GM19372 (cell line): ENCODE data around the gene EZR.

ENCODE experiments used
- ATAC-seq: cut with Tn5 transposase; IDR thresholded peaks from one replicate; pipeline ENCODE4 v1.9.1; 2021; ENCODE audit warnings: mild to moderate bottlenecking, low read depth, moderate library complexity; ENCODE audit not compliant: unreplicated experiment

EZR gene

DNA sequence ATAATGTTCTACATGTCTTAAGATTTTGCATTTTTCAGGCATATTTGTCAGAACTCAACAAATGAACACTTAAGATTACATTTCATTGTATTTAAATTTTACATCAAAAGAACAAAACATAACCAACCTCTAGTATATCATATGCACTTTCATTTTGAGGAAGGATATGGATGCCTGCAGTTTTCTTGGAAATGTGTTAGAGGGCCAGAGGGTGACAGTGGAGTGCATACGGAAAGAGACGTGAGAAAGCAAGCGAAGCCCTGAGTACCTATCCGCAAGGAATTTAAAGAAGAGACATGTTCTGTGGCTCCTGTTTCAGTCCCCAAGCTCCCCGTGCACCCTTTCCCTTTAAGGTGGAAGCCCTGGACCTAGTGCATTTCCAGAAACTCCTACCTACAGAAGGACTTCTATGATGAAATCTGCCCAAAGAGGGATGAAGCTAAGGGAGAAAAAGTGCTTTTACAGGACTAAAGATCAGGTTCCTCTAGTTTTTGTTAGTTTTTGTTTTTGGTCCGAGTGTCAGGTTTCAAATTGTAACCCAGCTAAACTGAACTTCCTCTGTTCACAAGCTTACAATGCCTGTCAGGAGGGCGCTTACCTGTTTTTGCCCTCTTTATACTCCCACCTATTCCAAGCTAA lies 38.8 kb downstream of the EZR start:
- no peak for ATAC-seq

DNA sequence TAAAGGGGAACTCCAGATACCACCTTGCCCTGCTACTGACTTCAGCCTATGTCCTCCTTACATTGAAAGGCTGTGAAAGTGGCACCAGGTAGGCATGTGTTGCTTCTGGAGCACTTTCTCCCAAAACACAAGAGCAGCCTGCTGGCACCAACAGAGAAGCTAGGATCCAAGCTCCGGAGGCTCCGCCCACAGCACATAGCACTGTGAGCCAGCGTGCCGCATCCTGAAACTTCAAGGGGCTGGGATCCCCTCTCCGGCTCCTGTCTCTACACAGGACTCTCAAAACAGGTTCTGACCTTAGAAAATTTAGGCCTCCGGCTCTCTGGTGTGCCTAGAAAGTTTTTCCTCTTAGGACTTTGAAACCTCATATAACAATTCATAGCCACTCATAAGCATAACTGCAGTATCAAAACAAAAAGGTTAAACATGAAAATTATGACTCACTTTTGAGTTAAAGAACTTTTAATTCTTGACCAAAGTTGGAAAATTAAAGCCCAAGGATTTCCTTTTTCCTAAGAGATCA lies 41.1 kb downstream of the EZR start:
- ATAC-seq, result no peak

DNA sequence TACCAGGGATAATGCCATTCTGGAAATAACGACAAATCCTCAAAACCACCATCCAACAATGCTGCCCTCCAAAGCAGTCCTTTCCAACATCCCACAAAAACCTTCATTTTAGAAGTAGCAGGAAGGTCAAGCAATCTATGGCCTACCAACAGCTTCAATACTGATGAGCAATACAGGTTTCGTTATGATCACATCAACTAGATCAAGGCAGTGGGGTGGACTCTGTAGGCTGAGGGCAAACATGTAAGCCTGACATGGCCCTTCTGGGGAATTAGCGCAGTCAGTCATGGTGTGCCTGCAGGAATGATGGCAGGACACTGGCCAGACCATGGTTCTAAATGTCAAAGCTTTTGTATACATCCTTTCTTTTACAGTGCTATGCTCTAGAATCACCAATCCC lies 41.7 kb downstream of the EZR start:
- no peak for ATAC-seq

DNA sequence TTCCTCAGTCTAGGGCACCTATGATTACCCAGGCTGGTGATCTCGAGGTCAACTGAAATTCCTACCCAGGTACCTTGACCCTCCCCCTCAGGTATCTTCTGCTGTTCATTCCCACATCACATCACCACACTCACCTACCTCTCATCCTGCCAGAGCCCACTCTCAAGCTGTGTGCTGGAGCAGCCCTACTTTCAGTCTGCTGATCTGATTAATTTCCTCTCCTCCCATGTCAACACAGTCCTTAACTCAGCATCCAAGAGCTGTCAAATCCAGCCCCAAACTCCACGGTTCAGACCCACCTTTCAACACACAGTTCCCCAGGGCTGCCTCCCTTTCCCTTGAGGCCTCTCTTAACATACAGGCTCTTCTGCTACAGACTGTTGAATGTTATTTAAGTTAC lies 42.4 kb downstream of the EZR start:
- ATAC-seq, result no peak

DNA sequence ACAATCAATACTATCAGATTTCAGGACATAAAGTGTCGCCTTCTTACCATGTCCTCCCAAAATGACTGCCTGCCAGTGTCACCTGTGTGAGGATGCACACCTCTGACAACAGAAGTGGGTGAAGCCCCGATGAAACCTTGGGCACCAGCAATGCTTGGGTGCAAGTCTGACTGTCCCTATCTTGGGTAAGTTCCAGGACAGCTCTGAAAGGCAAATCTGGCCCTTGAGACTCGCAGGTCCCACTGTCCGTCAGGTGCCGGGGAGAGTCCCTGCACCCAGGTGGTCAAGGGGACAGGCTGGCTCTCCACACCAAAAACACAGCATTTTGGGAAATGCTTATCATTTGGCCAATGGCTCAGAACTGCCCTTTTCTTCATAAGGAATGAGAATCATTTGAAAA lies 43.3 kb downstream of the EZR start:
- ATAC-seq, result no peak

DNA sequence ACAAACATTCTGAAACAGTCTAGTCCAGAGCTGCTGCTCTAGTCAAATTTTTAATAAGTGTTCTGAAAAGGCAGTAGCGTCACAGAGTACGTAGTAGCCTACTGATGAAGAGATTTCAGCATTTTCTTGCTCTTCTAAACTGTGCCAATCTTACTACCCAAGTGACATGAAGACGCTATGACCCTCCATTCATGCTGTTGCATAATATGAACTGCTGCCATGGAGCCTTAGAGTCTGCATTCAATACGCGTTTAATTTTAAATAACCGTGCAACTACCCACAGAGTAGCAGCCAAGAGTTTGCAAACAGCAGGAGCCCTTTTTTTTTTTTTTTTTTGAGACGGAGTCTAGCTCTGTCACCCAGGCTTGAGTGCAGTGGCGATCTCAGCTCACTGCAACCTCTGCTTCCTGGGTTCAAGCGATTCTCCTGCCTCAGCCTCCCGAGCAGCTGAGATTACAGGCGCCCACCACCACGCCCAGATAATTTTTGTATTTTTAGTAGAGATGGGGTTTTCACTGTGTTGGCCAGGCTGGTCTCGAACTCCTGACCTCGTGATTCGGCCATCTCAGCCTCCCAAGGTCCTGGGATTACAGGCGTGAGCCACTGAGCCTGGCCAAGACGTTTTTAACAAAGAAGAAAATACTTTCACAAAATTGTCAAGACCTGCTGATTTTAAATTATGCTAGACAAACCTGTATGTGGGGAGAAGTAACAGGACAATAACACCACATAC lies 44.3 kb downstream of the EZR start:
- no peak for ATAC-seq

DNA sequence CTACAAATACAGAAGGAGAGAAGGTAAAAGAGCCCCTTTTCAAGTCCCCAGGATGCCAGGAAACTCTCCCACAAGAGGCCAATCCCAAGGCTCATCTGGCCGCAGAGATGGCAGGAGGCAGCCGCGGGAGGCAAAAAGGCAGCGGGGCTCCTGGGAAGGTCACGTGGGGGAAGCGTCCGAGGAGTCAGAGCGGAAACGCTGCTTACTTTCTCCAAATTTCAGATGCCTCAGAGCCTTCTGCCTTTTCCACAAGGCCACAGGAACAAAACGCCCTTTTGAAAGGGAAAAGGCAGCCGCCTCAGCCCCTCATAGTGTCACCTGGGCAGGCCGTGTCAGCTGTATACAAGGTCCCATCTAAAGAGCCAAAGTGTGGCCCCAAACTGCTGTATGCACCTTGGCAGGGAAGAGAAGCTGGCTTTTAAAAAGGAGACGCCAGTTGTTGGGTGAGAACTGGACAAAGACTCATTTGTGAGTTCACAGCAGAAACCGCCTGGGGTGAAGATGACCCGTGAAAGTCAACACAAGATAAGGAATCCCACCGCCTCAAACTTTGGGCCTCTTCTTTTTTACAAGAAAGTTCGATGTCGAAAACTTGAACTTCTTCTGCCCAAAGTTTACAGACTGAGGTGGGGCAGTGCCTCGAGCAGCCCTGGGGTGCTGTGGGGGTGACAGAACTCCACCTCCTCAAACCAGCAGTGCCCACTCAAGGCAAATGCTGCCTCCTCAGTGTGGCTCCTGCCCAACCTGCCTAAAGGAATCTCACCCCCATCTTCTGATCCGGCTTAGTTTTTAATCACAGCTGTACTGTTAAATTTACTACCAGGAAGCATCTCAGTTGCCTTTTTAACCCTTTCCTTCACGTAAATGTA lies 45.4 kb downstream of the EZR start:
- no peak for ATAC-seq

DNA sequence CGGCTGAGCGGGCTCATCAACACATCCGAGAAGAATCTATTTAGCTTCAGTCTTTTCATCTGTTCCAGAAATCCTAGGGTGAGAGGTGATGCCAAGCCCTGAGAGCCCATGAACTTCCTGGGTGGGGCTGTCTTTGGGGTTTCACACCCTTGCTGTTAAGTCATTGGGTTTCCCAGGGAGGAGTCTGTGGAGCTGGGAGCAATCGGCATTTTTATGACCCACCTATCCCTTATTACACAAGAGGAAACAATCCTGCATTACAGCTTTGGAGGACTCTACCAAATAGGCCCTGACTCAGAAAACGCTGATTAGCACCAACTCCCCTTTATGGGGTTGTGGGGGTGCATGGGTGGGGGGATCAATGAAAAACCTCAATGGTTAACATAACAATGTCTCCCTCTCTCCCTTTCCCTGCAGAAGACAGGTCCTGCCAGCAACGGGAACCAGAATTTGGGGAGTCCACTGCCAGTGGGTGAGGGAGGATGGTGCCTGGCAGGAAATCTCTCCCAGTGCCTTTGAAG lies 46.3 kb downstream of the EZR start:
- no peak for ATAC-seq

DNA sequence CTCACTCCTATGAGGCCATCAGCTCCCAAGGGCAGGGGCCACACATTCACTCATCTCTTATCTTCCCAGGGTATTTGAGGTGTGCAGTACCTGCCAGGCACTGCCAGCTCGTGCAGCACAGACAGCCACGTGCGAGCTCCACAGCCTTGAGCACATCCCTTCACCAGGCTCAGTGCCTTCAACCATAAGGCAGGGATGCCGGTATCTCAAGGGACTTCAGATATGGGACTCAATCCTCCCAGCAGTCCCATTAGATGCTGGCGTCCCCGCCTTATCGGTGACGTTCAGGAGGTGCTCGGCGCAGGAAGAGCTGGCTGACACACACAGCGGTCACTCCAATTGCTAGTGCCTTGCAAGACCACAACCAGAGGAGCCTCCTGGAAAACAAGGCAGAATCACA lies 47.0 kb downstream of the EZR start:
- no peak for ATAC-seq

DNA sequence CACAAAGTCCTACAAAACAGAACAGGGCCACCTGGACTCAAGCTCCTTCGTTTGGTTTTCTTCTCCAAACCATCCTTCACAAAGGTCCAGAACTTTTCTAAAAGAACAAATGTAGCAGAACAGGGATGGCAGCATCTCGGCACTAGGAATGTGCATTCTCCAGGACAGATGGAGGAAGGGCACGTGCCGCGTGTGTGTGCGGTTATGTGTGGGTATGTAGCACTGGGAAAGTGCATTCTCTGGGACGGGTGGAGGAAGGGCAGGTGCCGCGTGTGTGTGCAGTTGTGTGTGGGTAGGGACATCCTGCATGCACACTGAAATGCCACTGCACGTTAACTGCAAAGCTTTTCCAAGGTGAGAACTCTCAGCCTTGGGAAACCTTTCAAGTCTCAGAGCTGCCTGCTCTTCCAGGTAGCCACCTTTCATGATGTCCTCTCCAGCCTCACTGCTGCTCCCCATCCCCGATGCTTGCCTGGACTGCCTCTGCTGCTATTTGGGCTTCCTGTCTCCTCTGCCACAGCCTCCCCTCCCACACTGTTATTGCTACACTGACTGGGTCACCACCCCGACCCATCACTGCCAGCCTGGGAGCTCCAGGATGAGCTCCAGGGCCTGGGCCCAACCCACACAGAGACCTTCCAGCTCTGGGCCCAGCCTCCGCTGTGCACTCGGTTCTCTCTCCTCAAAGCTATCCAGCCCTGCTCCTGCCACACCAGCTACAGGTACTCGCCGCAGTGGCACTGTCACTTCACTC lies 47.6 kb downstream of the EZR start:
- no peak for ATAC-seq

DNA sequence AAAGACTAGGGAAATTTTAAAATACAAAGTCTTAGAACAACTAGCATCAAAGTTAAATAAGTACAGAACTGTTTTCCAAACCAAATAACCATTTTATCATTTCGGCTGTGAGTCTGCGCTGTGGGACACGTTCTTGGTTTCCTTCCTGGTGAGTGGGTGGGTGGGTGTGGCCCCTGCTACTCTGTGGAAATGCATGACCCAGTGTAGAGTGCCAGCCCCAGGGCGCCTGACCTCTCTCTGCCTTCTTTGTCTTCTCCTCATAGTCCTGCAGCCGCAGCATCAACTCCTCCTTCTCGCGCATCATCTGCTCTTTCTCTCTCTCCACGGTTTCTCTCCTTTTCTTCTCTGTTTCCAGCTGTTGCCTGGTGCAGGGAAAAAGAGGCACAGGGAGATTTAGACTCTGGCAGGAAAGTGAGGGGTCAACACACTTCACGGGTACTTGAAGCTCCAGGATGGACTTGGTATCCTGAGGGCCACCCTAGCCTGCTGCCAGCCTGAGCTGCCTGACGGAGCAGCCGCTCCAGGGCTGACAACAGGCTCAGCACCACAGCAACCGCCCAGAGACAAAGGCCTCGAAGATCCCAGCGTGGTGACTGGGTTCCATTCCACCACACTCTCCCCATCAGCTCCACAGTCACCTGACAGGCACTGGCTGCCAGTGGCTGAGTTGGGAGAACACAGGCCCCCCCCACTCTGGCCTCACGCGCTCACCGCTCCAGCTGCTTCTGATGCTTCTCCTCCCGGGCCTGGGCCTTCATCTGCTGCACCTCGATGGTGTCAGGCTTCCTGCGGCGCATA lies 48.4 kb downstream of the EZR start:
- ATAC-seq, result no peak

DNA sequence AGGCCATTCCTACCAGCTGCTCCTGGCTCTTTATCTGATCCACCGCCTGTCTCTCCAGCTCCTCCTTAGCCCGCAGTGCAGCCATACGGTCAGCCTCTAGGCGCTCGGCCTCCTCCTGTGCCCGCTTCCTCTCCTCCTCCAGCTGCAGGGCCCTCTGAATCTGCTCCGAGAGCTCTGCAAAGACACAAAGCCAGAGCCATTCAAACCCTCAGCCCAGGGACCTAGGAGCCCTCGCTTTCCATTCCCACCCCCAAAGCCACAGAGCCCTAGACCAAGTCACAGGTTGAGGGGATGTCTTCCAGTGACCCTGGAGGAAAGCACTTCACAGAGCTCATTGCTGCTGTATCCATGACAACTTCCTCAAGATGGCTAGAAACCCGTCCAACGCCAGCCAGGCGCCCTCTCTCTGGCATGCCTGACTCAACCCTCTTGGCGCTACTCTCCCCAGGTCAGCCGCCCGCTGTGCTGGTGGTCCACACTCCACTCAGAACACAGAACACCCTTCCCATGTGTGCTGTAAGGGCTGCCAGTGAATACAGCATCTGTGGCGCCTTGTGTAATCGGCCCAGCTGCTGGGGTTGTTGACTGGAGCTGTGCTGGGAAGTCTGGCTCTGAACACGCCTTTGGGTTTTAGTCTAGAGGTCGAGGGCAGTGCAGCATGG lies 49.3 kb downstream of the EZR start:
- no peak for ATAC-seq

DNA sequence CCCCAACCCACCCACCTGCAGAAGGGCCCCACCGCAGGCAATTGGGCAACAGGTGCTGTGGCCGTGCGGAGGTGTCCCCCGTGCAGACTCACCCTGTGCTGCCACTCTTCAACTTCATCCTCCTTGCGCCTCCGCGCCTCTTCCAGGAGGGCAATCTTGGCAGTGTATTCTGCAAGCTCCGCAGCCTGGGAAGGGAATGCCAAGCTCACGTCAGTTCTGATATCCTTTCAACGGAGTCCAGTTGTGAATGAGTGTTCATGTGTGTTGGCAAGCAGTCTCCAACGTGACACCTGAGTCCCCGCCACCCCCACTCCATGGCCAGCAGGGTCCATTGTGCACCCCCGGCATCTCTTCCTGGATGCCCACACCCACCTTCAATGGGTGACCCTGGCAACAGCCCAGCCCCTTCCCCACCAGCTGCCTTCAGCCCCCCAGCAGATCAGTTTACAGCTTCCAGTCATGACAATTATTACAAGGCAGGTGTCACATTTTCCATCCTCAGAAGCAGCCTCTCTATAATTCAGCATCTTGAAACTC lies 49.9 kb downstream of the EZR start:
- ATAC-seq, result no peak

DNA sequence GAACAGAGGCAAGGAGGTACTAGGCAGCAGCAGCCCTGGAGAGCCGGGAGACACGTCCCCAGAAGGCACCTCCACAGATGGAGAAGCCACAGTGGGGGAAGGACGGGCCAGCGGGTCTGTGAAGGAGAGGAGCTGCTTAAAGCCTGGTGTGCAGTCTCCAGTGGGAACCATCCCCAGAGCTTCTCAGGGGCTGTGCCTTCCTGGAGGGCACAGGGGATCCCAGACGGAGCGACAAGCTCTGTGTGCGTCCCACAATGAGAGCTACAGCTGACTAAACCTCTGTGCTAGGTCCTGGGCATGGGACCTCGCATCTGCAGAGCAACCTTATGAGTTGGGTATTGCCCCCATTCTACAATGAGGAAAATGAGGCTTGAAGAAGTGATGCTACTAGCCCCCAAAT lies 50.7 kb downstream of the EZR start:
- ATAC-seq, result no peak

DNA sequence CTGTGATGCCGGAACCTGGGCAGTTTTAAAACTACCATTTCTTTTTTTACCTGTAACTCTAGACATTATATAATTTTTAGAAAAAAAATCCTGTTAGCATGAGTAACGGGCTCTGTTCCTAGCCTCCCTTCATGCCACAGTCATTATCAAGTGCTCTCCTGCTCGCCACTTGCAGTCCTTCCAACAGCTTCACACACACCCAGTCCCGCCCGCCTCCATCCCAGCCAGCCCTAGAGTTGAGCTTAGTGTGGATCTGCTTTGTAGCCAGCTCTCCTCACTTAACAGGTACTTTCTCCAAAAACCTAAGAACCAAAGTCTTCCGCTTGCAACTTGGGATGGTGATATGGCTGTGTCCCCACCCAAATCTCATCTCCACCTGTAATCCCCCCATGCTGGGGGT lies 51.5 kb downstream of the EZR start:
- ATAC-seq, result no peak

DNA sequence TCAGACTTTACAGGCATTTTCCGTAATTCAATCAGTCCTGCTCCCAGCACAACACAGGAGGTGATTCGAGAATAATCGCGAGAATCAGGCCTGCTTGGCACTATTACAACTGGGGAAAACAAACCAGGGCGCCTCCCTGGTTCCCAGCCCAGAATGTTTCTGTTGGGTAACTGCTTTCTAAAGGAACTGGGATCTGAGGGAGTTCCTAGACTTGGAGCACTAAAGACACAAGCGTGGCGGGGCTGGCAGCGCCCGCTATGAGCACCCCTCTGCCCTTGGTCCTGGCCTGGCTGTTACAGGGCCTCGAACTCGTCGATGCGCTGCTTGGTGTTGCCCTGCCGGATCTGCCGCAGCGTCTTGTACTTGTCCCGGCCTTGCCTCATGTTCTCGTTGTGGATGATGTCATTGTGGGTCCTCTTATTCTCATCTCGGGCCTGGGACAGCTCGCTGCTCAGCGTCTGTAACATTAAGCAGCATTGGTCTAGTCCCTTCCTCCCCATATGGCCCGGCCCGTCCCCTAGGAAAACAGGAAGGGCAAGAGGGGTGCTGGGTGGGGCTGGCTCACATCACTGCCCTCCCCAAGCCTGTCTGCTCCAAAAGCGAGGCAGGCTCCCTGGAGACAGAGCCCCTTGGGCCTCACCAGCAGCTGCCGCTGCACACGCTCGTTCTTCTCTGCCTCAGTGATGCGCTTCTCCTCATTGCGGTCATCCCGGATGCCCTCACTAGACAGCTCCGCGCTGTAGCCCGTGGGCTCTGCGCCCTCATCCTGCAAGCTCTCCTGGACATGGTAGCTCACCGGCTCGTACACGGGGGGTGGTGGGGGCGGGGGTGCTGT lies 52.3 kb downstream of the EZR start:
- no peak for ATAC-seq

DNA sequence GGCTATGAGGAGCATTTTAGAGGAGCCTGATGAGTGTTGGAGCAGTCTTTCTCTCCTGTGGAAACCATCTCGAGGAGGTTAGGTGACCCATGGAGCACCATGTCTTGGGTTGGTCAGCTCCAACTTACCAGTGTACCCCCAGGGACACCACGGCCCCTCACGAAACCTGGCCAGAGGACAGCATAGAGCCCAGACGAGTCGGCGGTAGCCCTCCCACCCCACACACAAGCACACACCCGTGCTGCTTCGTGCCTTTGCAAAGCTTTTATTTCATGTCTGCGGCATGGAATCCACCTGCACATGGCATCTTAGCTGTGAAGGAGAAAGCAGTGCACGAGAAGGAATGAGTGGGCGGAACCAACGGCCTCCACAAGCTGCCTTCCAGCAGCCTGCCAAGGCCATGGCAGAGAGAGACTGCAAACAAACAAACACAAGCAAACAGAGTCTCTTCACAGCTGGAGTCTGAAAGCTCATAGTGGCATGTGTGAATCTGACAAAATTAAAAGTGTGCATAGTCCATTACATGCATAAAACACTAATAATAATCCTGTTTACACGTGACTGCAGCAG lies 53.6 kb downstream of the EZR start:
- ATAC-seq, result no peak

DNA sequence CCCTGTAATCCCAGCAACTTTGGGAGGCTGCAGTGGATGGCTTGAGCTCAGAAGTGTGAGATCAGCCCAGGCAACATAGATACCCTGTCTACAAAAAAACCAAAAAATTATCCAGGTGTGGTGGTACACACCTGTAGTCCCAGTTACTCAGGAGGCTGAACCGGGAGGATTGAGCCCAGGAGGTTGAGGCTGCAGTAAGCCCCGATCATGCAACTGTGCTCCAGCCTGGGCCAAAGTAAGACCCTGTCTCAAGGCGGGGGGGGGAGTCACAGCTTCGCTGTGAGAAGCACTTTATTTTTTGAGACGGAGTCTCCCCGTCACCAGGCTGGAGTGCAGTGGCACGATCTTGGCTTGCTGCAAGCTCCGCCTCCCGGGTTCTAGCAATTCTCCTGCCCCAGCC lies 54.2 kb downstream of the EZR start:
- ATAC-seq, result no peak
